Small intestine (tissue), 7 donors: ENCODE data around the gene BTN1A1. TPM values are rescaled to one million over a fixed set of nuclear protein-coding genes. Genes with fewer than 3 reads are reported as not detected.
"Not testable (repeated sequence)": the region's sequence is repeated elsewhere in the genome, so short reads cannot be mapped to it uniquely, and the experiment has no call there.

Experiments
- DNase-seq, 2 donors: peaks; one replicate each; pipeline versions ENCODE4 v3.0.0 to v3.0.0-alpha.2; 2013
- FAIRE-seq: peaks from 2 replicates; lab custom pipeline; 2012; peaks lifted over from hg19 to GRCh38; lab: Jason Lieb, UNC
- H3K27ac ChIP-seq, 3 donors: one replicate each; pipeline ENCODE4 v1.5.1; 2013; ENCODE audit warnings: low read length in 2 of 3, mild to moderate bottlenecking in 2 of 3, control low read depth in 1 of 3, inconsistent platforms in 1 of 3, low read depth in 1 of 3, moderate library complexity in 1 of 3
- H3K27me3 ChIP-seq, 3 donors: one replicate each; pipeline ENCODE4 v1.6.1; 2013; ENCODE audit warnings: low read length in 3 of 3, inconsistent platforms in 1 of 3; ENCODE audit not compliant: control insufficient read depth in 3 of 3, insufficient read depth in 3 of 3
- H3K36me3 ChIP-seq, 3 donors: one replicate each; pipeline ENCODE4 v1.6.1; 2013; ENCODE audit warnings: low read length in 3 of 3, inconsistent platforms in 1 of 3, low read depth in 1 of 3, mild to moderate bottlenecking in 1 of 3, moderate library complexity in 1 of 3; ENCODE audit not compliant: control insufficient read depth in 3 of 3, insufficient read depth in 2 of 3
- H3K4me1 ChIP-seq, 3 donors: one replicate each; pipeline ENCODE4 v1.6.1; 2013; ENCODE audit warnings: low read length in 2 of 3, inconsistent platforms in 1 of 3, low read depth in 1 of 3, mild to moderate bottlenecking in 1 of 3, moderate library complexity in 1 of 3; ENCODE audit not compliant: control insufficient read depth in 3 of 3, insufficient read depth in 2 of 3
- H3K4me3 ChIP-seq, 3 donors: one replicate each; pipeline ENCODE4 v1.5.1; 2013; ENCODE audit warnings: low read length in 3 of 3, control low read depth in 1 of 3, inconsistent platforms in 1 of 3, low read depth in 1 of 3, mild to moderate bottlenecking in 1 of 3, moderate library complexity in 1 of 3
- H3K9me3 ChIP-seq, 2 donors: one replicate each; pipeline ENCODE4 v1.6.1; 2013; ENCODE audit warnings: low read depth in 1 of 2, low read length in 1 of 2; ENCODE audit not compliant: control insufficient read depth in 2 of 2, insufficient read depth in 1 of 2
- WGBS, 3 donors: extraction: QIAGEN DNeasy Blood & Tissue Kit; methylation state at CpG; one replicate each; pipeline ENCODE4 v1.1.7; 2013; 5-methylcytosine and 5-hydroxymethylcytosine counted together
- polyA plus RNA-seq, 4 donors: library from polyadenylated mRNA; stranded (reverse) in 3 of 4; unstranded in 1 of 4; fragments of 200-250 nt in 3 of 4; fragments of 120-200 nt in 1 of 4; gene quantifications; one replicate each; pipeline versions ENCODE4 v1.2.1 to v1.2.3, GENCODE V29; 2013
- donor health status: healthy with polysubstance abuse.
- donor health status: control.
- donor health status: control.
- donor health status: Bipolar disorder and iron deficiency.
- donor health status: healthy.

Gene BTN1A1
- polyA plus RNA-seq, 4 donors: 0.15 to 0.48 TPM; not detected in 2

GRCh38 chr6:26461353-26461752 is 38.8 kb upstream of the BTN1A1 start:
- not testable (repeated sequence) for H3K4me3 ChIP-seq, H3K27me3 ChIP-seq, FAIRE-seq, H3K9me3 ChIP-seq, DNase-seq, H3K27ac ChIP-seq
- 72 to 76% (median 72%) methylated on average over 5 of the region's 5 CpGs for WGBS, 3 donors
- Histone ChIP-seq H3K36me3 (peaks cover 14 to 53% (median 32%) of the 10 kb centered on the region in 3 donors), H3K4me1 (peaks cover 5 to 17% (median 15%) of the 10 kb centered on the region in 3 donors)

GRCh38 chr6:26464014-26464413 is 36.1 kb upstream of the BTN1A1 start:
- no peaks in the 10 kb centered on the region for H3K9me3 ChIP-seq
- H3K27me3 ChIP-seq: no peaks in the 10 kb centered on the region
- WGBS, 3 donors: 91 to 97% (median 91%) methylated on average over 4 of the region's 4 CpGs
- H3K27ac ChIP-seq: no peak overlapping the region
- peaks cover 19 to 75% (median 38%) of the 10 kb centered on the region in 3 donors for H3K36me3 ChIP-seq
- DNase-seq (no peak), FAIRE-seq (no peak)
- H3K4me3 ChIP-seq: no peak overlapping the region
- peaks cover 2 to 12% (median 10%) of the 10 kb centered on the region in 3 donors for H3K4me1 ChIP-seq

GRCh38 chr6:26464416-26465131 is 35.5 kb upstream of the BTN1A1 start:
- no peaks in the 10 kb centered on the region for H3K9me3 ChIP-seq
- H3K27me3 ChIP-seq: no peaks in the 10 kb centered on the region
- DNase-seq (no peak), FAIRE-seq (no peak)
- 94 to 98% (median 98%) methylated on average over 7 of the region's 7 CpGs for WGBS, 3 donors
- no peak overlapping the region for H3K27ac ChIP-seq
- peaks cover 19 to 70% (median 38%) of the 10 kb centered on the region in 3 donors for H3K36me3 ChIP-seq
- H3K4me1 ChIP-seq: peaks cover 2 to 10% (median 6%) of the 10 kb centered on the region in 3 donors
- no peak overlapping the region for H3K4me3 ChIP-seq

- Histone ChIP-seq H3K36me3 (peaks cover 19 to 67% (median 38%) of the 10 kb centered on the region in 3 donors), H3K9me3 (no peaks in the 10 kb centered on the region)
Measured at GRCh38 chr6:26465776-26466175, 34.3 kb upstream of the BTN1A1 start.

GRCh38 chr6:26468829-26469228 is 31.3 kb upstream of the BTN1A1 start:
- 89 to 93% (median 90%) methylated on average over 2 of the region's 2 CpGs for WGBS, 3 donors
- no peak for FAIRE-seq

More at GRCh38 chr6:26465776-26466175, 34.3 kb upstream of the BTN1A1 start:
- DNase-seq (no peak), FAIRE-seq (no peak)
- Histone ChIP-seq H3K27me3 (no peaks in the 10 kb centered on the region), H3K4me3 (no peak overlapping the region), H3K4me1 (peaks cover 0 to 3% (median under 1%) of the 10 kb centered on the region in 3 donors), H3K27ac (no peak overlapping the region)
- WGBS, 3 donors: 90 to 95% (median 94%) methylated on average over 3 of the region's 3 CpGs

GRCh38 chr6:26470643-26471042 is 29.5 kb upstream of the BTN1A1 start:
- Histone ChIP-seq H3K27me3 (no peaks in the 10 kb centered on the region), H3K36me3 (peaks cover 5 to 34% (median 13%) of the 10 kb centered on the region in 3 donors), H3K4me3 (no peak overlapping the region), H3K27ac (no peak overlapping the region), H3K9me3 (peaks cover 0 to 10% of the 10 kb centered on the region in 2 donors), H3K4me1 (peaks cover 0 to 13% (median 0%) of the 10 kb centered on the region in 3 donors)
- no peak for DNase-seq
- no peak for FAIRE-seq
- 83 to 87% (median 83%) methylated on average over 4 of the region's 4 CpGs for WGBS, 3 donors

More at GRCh38 chr6:26468829-26469228, 31.3 kb upstream of the BTN1A1 start:
- H3K9me3 ChIP-seq: peaks cover 0 to 10% of the 10 kb centered on the region in 2 donors
- peaks cover 12 to 48% (median 23%) of the 10 kb centered on the region in 3 donors for H3K36me3 ChIP-seq
- no peak overlapping the region for H3K4me3 ChIP-seq
- no peak for DNase-seq
- no peaks in the 10 kb centered on the region for H3K27me3 ChIP-seq
- H3K27ac ChIP-seq: no peak overlapping the region
- H3K4me1 ChIP-seq: no peaks in the 10 kb centered on the region

GRCh38 chr6:26471970-26472369 is 28.1 kb upstream of the BTN1A1 start:
- Histone ChIP-seq H3K4me1 (peaks cover 0 to 23% (median 7%) of the 10 kb centered on the region in 3 donors), H3K27ac (no peak overlapping the region), H3K27me3 (no peaks in the 10 kb centered on the region), H3K9me3 (peaks cover 0 to 10% of the 10 kb centered on the region in 2 donors), H3K36me3 (peaks cover 2 to 32% (median 4%) of the 10 kb centered on the region in 3 donors), H3K4me3 (no peak overlapping the region)
- FAIRE-seq: no peak
- no peak for DNase-seq

GRCh38 chr6:26472549-26473290 is 27.4 kb upstream of the BTN1A1 start:
- Histone ChIP-seq H3K4me3 (no peak overlapping the region), H3K4me1 (peaks cover 0 to 29% (median 7%) of the 10 kb centered on the region in 3 donors), H3K27ac (peak overlapping the region in 2 of 3 donors; percentile 91 to 99), H3K36me3 (peaks cover 0 to 25% (median 3%) of the 10 kb centered on the region in 3 donors), H3K9me3 (peaks cover 0 to 10% of the 10 kb centered on the region in 2 donors), H3K27me3 (no peaks in the 10 kb centered on the region)
- FAIRE-seq (no peak), DNase-seq (no peak)
- 94 to 100% (median 97%) methylated on average over 4 of the region's 4 CpGs for WGBS, 3 donors
